Right lobe of liver (tissue), 6 donors: ENCODE measurements around the gene CREBL2. TPM values are rescaled to one million over a fixed set of nuclear protein-coding genes. Genes with fewer than 3 reads are reported as not detected.
A peak's percentile ranks its signal among the peaks of the same experiment; 100 is the strongest.

ENCODE experiments used
- ATAC-seq, 4 donors: fragments of 200-7000 bp; cut with Tn5 transposase; one replicate each; pipeline ENCODE4 v1.9.1; 2020; ENCODE audit warnings: mild to moderate bottlenecking in 4 of 4, moderate library complexity in 4 of 4
- DNase-seq, 3 donors: peaks; one replicate each; pipeline ENCODE4 v3.0.0-alpha.2; 2020
- H3K27ac ChIP-seq, 3 donors: fragments of 200-600 bp; one replicate each; pipeline ENCODE4 v1.8.0; 2022
- H3K27me3 ChIP-seq, 2 donors: fragments of 200-600 bp; one replicate each; pipeline ENCODE4 v1.8.0; 2022
- H3K36me3 ChIP-seq, 4 donors: fragments of 200-600 bp; sonication (generic) in 1 of 4; one replicate each; pipeline versions ENCODE4 v1.5.1 to v1.8.0; 2017 to 2022; ENCODE audit warnings: control low read depth in 1 of 4
- H3K4me1 ChIP-seq, 4 donors: fragments of 200-600 bp; sonication (generic) in 1 of 4; one replicate each; pipeline versions ENCODE4 v1.5.1 to v1.8.0; 2017 to 2022; ENCODE audit warnings: control low read depth in 1 of 4
- H3K4me3 ChIP-seq, 3 donors: fragments of 200-600 bp; one replicate each; pipeline ENCODE4 v1.8.0; 2022
- H3K9me3 ChIP-seq, 4 donors: fragments of 200-600 bp; sonication (generic) in 1 of 4; one replicate each; pipeline versions ENCODE4 v1.5.1 to v1.8.0; 2017 to 2022; ENCODE audit warnings: control low read depth in 1 of 4
- POLR2A ChIP-seq: fragments of 450-650 bp; IDR thresholded peaks from one replicate; pipeline ENCODE4 v1.6.1; 2017; ENCODE audit warnings: antibody characterized with exemption, mild to moderate bottlenecking
- WGBS: methylation state at CpG from one replicate; pipeline ENCODE4 v1.1.6; 2018; ENCODE audit warnings: low coverage, low lambda C conversion rate; ENCODE audit not compliant: insufficient coverage; ENCODE audit errors: missing lambda C conversion rate; 5-methylcytosine and 5-hydroxymethylcytosine counted together
- intact Hi-C, 2 donors: fragments of 100-400 bp; cut with DNase I; formaldehyde crosslinking; loops; one replicate each; pipeline versions ENCODE4 v1.11.2 to v1.14.1; 2022
- long read RNA-seq: library from polyadenylated mRNA; unstranded; transcript quantifications from one replicate; pipeline ENCODE4 v2.0.0, GENCODE V29; 2019
- total RNA-seq, 6 experiments: library from RNA; depleted of rRNA in 2 of 6; stranded (reverse); fragments of >200 nt in 2 of 6; fragmentation: NEBNext Ultra II Directional in 3 of 6; extraction: Animal tissue kit (Norgen Biotek cat#: 25700) in 3 of 6; gene quantifications; one replicate each; pipeline versions ENCODE4 v1.1.0 to v1.2.4, GENCODE V29; 2016 to 2023
- TF ChIP-seq, protein P1 (sequence below), 4 donors: fragments of 200-600 bp in 3 of 4; fragments of 450-650 bp in 1 of 4; IDR thresholded peaks; one replicate each; pipeline versions ENCODE4 v1.5.1 to v1.8.0; 2016 to 2022; ENCODE audit warnings: antibody characterized with exemption in 4 of 4, mild to moderate bottlenecking in 2 of 4
- donor health status: DM: no; HTN: yes; CAD: no.
- donor health status: DM: no; HTN: no; CAD: no.
- donor health status: DM: no; HTN: no; CAD: no.
- donor health status: DM: no; HTN: yes; CAD: no.
- donor health status: DM: no; HTN: yes; CAD: no.

Gene CREBL2, protein sequence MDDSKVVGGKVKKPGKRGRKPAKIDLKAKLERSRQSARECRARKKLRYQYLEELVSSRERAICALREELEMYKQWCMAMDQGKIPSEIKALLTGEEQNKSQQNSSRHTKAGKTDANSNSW
- 10 to 100 TPM; 24.3 to 28.5 (median 26.8) TPM for total RNA-seq
- long read RNA-seq = 0 reads

DNA sequence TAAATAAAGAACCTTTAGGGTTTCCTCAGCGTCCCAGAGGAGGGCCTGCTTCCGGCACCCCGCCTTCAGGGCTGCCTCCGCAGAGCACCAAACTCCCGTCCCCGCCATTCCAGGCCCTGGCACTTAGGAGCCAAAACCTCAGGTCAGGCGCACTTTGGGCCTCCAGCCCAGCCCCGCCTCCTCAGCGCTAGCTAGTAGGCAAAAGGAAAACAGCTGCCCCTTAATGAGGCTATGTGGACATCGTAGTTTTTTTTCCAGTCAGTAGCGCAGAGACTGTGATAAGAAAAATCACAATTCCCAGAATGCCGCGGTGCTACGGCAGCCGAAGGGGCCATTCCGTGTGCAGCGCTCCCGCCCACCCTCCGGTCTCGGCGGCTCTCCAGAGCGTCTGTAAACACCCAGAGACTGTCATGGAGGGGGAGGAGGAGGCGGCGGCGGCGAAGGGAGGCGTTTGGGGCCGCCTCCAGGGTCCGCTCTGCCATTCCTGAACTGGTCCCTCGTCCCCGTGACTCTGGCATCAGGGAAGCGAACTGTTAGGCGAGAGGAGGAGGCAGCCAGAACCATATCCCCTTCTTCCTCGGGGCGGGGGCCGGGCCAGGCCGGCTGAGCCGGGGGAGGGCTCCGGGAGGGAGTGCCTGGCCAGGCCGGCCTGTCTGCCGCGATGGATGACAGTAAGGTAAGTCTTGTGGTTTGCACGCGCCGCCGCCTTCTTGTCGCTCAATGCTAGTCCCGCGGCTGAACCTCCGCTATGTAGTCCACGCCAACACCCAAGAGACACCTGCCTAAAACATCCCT lies at the start of gene CREBL2:
Gene CREBL2, plus strand, starts transcription at position 365 of the 795 bp plus-strand sequence. Its CDS starts 297 bp downstream, at position 662.
- no peaks in the 10 kb centered on the region for H3K9me3 ChIP-seq
- no peaks in the 10 kb centered on the region for H3K27me3 ChIP-seq
- DNase-seq = peak; percentile 92 to 96 (median 96)
- peak within 1 kb of the TSS; percentile 93 to 98 (median 97) for H3K27ac ChIP-seq
- intact Hi-C loops = no loop called here
- no peaks in the 10 kb centered on the region for H3K36me3 ChIP-seq
- WGBS = under 1% methylated on average over 22 of the region's 51 CpGs
- H3K4me1 ChIP-seq = peaks cover 0 to 9% (median 3%) of the 10 kb centered on the region in 4 donors
- peak within 1 kb of the TSS; percentile 67 to 87 (median 73) for H3K4me3 ChIP-seq
- TF ChIP-seq POLR2A = peak; percentile 83
- TF ChIP-seq, protein P1, sequence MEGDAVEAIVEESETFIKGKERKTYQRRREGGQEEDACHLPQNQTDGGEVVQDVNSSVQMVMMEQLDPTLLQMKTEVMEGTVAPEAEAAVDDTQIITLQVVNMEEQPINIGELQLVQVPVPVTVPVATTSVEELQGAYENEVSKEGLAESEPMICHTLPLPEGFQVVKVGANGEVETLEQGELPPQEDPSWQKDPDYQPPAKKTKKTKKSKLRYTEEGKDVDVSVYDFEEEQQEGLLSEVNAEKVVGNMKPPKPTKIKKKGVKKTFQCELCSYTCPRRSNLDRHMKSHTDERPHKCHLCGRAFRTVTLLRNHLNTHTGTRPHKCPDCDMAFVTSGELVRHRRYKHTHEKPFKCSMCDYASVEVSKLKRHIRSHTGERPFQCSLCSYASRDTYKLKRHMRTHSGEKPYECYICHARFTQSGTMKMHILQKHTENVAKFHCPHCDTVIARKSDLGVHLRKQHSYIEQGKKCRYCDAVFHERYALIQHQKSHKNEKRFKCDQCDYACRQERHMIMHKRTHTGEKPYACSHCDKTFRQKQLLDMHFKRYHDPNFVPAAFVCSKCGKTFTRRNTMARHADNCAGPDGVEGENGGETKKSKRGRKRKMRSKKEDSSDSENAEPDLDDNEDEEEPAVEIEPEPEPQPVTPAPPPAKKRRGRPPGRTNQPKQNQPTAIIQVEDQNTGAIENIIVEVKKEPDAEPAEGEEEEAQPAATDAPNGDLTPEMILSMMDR (IDR thresholded peaks at IDR 0.05) = no peak
- peak; percentile 92 to 96 (median 94) for ATAC-seq

DNA sequence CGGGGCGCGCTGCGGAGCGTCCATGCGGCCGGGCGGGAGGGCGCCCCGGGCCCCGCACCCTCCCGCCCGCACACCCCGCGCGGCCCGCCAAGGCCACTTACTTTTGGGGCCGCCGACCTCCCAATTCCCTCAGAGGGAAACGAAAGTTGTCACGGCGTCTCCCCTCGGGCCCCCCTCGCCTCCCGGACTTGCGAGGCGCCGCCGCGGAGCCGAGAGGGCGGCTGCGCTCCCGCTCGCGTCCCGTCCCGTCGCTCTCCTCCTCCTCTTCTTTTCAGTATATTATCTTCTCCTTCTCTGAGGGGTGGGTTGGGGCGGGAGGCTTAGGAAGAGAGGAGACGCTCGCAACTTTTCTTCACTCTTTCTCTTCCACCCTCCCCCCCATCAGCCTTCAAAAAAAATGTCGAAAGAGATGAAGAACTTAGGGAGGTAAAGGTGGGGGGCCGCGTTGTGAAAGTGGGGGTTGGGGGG lies 49.6 kb upstream of the CREBL2 start:
- WGBS = under 1% methylated on average over 21 of the region's 45 CpGs
- Histone ChIP-seq H3K27ac (peak overlapping the region; percentile 100), H3K9me3 (no peaks in the 10 kb centered on the region), H3K4me3 (peak overlapping the region; percentile 60 to 66 (median 60)), H3K27me3 (no peaks in the 10 kb centered on the region), H3K36me3 (no peaks in the 10 kb centered on the region), H3K4me1 (peaks cover 0 to 27% (median 3%) of the 10 kb centered on the region in 4 donors)
- ATAC-seq (peak in 2 of 4 donors; percentile 1 to 2), DNase-seq (peak in 2 of 3 donors; percentile 47 to 63)
- intact Hi-C loops = loop anchor here in 1 of 2 donors (10.0 kb wide), 2 partner anchors 133 to 187 kb away; partner anchors contain the start of gene GPR19
- TF ChIP-seq, protein P1 (IDR thresholded peaks at IDR 0.05) = no peak
- no peak for TF ChIP-seq POLR2A

DNA sequence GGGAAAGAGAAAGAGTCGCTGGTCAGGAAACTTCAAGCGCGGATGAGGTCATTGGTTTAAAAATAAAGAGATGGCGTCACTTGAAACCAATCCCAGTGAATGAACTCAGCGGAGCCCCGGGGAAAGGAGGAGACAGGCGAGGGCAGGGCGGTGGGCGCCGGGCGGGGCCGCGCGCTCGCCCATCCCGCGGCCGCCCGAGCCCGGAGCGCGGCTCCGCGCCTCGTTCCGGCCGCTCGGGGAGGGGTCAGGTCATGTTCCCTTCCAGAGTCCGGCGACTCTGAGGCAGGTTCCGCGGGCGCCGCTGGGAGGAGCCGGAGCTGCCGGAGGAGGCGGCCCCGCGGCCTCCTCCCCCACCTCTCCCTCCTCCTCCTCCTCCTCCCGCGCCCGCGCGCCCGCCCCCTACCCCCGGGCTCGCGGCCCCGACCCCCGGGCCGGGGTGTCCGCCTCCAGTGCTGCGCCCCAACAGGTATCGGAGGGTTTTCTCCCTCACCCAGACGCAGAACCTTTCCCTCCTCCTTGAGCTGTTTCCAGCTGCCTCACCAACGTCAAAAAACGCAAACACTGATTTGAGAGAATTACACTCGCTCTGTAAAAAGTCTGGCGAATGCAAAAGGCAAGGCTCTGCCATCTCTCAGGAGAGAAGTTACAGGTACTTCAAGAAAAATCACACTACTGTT lies 49.0 kb upstream of the CREBL2 start, which contains the start of gene DUSP16:
Gene DUSP16, minus strand, starts transcription at position 279 of the 677 bp plus-strand sequence. CDS start 41,765 bp downstream, outside the sequence.
- no peaks in the 10 kb centered on the region for H3K9me3 ChIP-seq
- DNase-seq = peak; percentile 97 to 98 (median 97)
- TF ChIP-seq POLR2A = peak; percentile 94
- TF ChIP-seq, protein P1 (IDR thresholded peaks at IDR 0.05) = peak; percentile 9 to 37 (median 20)
- 0% methylated on average over 15 of the region's 59 CpGs for WGBS
- H3K27me3 ChIP-seq = no peaks in the 10 kb centered on the region
- no peaks in the 10 kb centered on the region for H3K36me3 ChIP-seq
- intact Hi-C loops = loop anchor here in 1 of 2 donors (10.0 kb wide), 2 partner anchors 132 to 188 kb away; partner anchors contain the start of gene GPR19
- H3K4me3 ChIP-seq = peak within 1 kb of the TSS; percentile 60 to 66 (median 60)
- H3K4me1 ChIP-seq = peaks cover 0 to 24% (median 3%) of the 10 kb centered on the region in 4 donors
- peak within 1 kb of the TSS; percentile 100 for H3K27ac ChIP-seq
- peak; percentile 82 to 95 (median 86) for ATAC-seq

DNA sequence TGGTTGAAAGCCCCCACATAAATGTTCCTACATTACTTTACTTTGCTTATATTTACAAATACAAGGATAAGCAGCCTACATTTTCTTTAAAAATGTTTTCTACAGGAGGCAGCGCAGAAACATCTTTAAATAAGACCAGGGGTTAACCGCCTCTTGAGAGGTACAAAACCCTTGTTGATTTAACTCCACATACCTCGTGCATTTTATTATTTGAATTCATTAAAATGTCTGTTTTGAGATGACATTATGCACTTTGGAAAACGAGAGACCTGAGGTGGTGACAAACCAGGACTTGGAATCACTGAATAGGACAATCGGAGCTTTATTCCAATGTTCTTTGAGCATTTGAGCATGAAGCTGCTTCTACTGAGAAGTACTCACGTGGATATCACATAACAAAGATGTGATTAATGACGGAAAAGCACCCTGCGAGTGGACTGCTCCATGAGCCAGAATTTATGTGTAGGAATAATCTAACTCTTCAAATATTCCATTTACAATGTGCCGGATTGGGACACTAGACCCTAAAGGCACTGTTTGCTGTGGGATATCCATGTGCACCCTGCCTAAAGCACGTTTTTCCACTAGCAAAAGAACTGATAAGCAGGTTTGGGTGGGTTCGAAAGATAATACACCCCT lies 48.3 kb upstream of the CREBL2 start:
- Histone ChIP-seq H3K4me1 (peaks cover 0 to 17% (median 2%) of the 10 kb centered on the region in 4 donors), H3K27me3 (no peaks in the 10 kb centered on the region), H3K36me3 (no peaks in the 10 kb centered on the region), H3K27ac (peak overlapping the region; percentile 100), H3K9me3 (no peaks in the 10 kb centered on the region), H3K4me3 (peak overlapping the region; percentile 42 to 66 (median 49))
- no peak for DNase-seq
- intact Hi-C loops = loop anchor here in 1 of 2 donors (10.0 kb wide), 2 partner anchors 131 to 189 kb away; partner anchors contain the start of gene GPR19
- WGBS = 56% methylated on average over 11 of the region's 11 CpGs
- no peak for TF ChIP-seq POLR2A
- TF ChIP-seq, protein P1 (IDR thresholded peaks at IDR 0.05) = no peak
- no peak for ATAC-seq
